Colonic mucosa (tissue), 4 donors: ENCODE results near the gene GATA5. TPM values are rescaled to one million over a fixed set of nuclear protein-coding genes. Genes with fewer than 3 reads are reported as not detected.
A peak's percentile ranks its signal among the peaks of the same experiment; 100 is the strongest.

Source experiments
- DNase-seq: peaks from one replicate; pipeline ENCODE4 v3.0.0-alpha.2; 2020
- H3K27ac ChIP-seq: fragments of 200-600 bp; one replicate; pipeline ENCODE4 v1.8.0; 2021
- H3K27me3 ChIP-seq: fragments of 200-600 bp; one replicate; pipeline ENCODE4 v1.8.0; 2021
- H3K36me3 ChIP-seq: fragments of 200-600 bp; one replicate; pipeline ENCODE4 v1.8.0; 2021
- H3K4me1 ChIP-seq: fragments of 200-600 bp; one replicate; pipeline ENCODE4 v1.8.0; 2021; ENCODE audit warnings: mild to moderate bottlenecking
- H3K4me3 ChIP-seq: fragments of 200-600 bp; one replicate; pipeline ENCODE4 v1.8.0; 2021
- H3K9ac ChIP-seq, 2 donors: one replicate each; pipeline ENCODE4 v1.7.0; 2013; ENCODE audit warnings: control low read depth in 2 of 2, low read depth in 2 of 2, low read length in 2 of 2
- H3K9me3 ChIP-seq: fragments of 200-600 bp; one replicate; pipeline ENCODE4 v1.8.0; 2021
- intact Hi-C: fragments of 100-400 bp; cut with DNase I; formaldehyde crosslinking; loops from one replicate; pipeline ENCODE4 v1.14.1; 2022
- total RNA-seq, 2 donors: library from RNA; stranded (reverse); fragmentation: NEBNext Ultra II Directional in 1 of 2; extraction: Animal tissue kit (Norgen Biotek cat#: 25700) in 1 of 2; gene quantifications; one replicate each; pipeline ENCODE4 v1.2.1, GENCODE V29; 2021
- TF ChIP-seq, protein P1 (sequence below): fragments of 200-600 bp; IDR thresholded peaks from one replicate; pipeline ENCODE4 v1.8.0; 2022; ENCODE audit warnings: antibody characterized with exemption, mild to moderate bottlenecking
- donor health status: healthy.
- donor health status: DM: no; HTN: no; CAD: no.
- donor health status: DM: no; HTN: no; CAD: no.

The GATA5 gene
- total RNA-seq, 2 donors from 2014 or later: 0.10 TPM; not detected in 1

DNA sequence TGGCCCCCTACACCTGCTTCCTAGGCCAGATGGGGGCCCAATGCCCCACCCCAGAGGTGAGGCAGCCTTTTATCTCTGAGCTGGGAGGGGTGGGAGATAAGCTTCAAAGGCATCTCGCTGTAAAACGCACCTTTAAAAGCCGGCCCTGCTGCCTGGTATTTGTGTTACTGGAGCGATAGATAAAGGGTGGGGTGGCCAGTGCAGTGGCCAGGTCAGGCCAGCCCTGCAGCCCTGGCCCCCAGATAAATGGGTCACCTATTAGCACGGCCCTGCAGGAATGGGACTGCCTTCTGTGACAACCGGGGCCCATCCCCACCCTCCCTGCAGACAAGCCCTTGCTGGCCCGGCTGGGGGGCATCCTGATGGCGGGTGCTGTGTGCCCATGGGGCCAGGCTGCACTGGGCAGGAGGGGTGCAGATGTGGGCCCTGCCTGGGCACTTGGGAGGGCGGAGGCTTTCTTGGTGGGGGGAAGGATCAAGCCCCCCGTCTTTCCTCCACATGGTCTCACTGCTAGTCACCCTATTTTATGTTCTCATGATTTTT is 45.4 kb downstream of the GATA5 start:
- H3K27me3 ChIP-seq: no peaks in the 10 kb centered on the region
- H3K9ac ChIP-seq: no peak overlapping the region
- H3K36me3 ChIP-seq: no peaks in the 10 kb centered on the region
- TF ChIP-seq, protein P1, sequence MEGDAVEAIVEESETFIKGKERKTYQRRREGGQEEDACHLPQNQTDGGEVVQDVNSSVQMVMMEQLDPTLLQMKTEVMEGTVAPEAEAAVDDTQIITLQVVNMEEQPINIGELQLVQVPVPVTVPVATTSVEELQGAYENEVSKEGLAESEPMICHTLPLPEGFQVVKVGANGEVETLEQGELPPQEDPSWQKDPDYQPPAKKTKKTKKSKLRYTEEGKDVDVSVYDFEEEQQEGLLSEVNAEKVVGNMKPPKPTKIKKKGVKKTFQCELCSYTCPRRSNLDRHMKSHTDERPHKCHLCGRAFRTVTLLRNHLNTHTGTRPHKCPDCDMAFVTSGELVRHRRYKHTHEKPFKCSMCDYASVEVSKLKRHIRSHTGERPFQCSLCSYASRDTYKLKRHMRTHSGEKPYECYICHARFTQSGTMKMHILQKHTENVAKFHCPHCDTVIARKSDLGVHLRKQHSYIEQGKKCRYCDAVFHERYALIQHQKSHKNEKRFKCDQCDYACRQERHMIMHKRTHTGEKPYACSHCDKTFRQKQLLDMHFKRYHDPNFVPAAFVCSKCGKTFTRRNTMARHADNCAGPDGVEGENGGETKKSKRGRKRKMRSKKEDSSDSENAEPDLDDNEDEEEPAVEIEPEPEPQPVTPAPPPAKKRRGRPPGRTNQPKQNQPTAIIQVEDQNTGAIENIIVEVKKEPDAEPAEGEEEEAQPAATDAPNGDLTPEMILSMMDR: no peak
- peak; percentile 52 for DNase-seq
- H3K4me3 ChIP-seq: no peak overlapping the region
- intact Hi-C loops: no loop called here
- peaks cover 13% of the 10 kb centered on the region for H3K4me1 ChIP-seq
- no peaks in the 10 kb centered on the region for H3K9me3 ChIP-seq
- H3K27ac ChIP-seq: no peak overlapping the region

DNA sequence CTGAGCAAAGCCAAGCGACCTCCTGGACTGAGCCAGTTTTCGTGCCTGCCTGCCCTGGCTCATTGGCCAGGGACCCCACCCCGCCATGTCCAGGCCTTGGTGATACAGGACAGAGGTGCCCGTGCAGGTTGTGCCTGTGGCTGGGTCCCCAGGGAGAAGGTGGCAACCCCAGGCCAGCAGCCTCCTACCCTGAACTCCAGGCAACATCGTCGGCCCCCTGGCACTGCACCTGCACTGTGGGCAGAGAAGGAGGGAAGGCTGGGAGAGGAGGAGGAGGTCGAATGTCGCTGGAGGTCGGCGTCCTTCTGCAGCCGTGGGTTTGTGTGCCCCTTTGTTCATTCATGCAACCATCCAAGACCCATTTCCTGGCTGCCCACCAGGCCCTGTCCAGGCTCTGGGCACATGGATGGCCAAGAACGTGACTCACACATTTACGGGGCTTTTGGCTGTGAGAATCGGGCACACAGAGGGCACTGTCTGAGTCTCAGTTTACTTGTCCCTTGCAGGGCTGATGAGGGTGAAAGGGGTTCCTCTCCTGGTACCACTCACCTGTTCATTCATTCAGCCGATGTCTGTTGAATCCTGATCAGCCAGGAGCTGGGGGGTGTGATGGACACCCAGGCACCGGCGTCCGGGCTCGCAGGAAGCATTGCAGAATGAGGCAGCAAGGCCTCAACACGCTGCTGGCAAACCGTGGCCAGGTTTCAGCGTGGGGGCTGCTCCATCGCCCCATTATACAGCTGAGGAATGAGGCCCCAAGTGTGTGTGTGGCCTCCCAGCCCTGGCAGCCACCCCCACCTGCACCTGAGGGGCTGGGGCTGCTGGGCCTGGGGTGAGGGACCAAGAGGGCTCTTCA is 46.1 kb downstream of the GATA5 start:
- Histone ChIP-seq H3K4me3 (no peak overlapping the region), H3K9ac (no peak overlapping the region), H3K9me3 (no peaks in the 10 kb centered on the region), H3K27ac (no peak overlapping the region), H3K4me1 (peaks cover 13% of the 10 kb centered on the region), H3K36me3 (no peaks in the 10 kb centered on the region), H3K27me3 (no peaks in the 10 kb centered on the region)
- TF ChIP-seq, protein P1: no peak
- DNase-seq: no peak
- intact Hi-C loops: no loop called here

DNA sequence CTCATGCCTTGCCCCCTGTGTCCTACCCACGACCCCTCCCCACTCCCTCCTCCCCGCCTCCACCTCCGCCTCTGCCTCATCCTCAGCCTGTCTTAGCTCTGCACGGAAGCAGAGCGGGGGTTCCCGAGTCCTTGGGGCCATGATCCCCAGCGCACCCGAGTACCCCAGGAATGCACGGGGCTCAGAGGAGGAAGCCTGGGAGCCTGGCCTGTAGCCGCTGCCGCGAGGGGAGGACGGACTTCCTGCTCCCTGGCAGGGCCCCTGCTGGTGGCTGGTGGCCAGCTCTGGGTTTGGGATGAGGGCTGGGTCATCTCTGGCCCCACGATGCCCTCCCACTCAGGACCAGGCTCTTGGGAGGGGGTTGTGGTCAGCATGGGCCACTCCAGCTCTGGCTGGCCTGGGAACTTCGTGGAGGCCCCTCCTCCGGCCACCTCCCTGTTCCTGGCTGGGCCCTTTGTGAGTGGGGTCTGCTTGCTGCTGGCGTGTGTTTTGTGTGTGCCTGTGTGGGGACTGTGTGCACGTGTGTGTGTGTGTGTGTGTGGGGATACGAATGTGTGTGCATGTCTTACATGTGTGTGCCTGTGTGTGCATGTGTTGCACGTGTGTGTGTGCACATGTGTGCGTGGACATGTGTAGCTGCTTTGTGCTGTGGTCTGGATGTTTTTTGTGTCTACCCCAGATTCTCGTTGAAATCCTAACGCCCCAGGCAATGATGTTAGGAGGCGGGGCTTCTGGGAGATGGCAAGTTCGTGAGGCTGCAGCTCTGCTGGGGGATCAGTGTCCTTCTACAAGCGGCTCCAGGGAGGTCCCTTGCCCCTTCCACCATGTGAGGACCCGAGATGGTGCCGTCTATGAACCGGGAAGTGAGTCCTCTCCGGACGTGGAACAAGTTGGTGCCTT is 47.1 kb downstream of the GATA5 start:
- peak overlapping the region in 1 of 2 donors; percentile 40 for H3K9ac ChIP-seq
- H3K27me3 ChIP-seq: no peaks in the 10 kb centered on the region
- H3K9me3 ChIP-seq: no peaks in the 10 kb centered on the region
- TF ChIP-seq, protein P1: no peak
- no peaks in the 10 kb centered on the region for H3K36me3 ChIP-seq
- peaks cover 13% of the 10 kb centered on the region for H3K4me1 ChIP-seq
- DNase-seq: no peak
- H3K27ac ChIP-seq: peak overlapping the region; percentile 64
- intact Hi-C loops: no loop called here
- no peak overlapping the region for H3K4me3 ChIP-seq

DNA sequence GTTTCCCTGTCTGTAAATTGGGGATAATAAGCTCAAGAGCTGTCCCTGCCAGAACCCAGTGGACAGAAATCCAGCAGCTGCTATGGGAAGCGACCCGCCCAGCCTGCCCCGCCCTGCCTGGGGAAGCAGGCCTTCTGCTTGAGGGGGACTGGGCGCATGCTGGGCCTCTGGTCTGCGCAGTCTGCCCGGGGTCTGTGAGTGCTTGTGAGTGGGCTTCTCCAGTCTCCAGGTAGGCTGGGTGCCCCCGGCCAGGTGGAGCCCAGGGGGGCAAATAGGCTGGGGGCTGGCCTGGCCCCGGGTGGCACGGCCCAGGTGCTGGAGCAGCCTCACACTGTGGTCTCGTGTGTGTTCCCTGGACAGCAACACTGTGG is 47.8 kb downstream of the GATA5 start:
- H3K27ac ChIP-seq: peak overlapping the region; percentile 64
- H3K4me3 ChIP-seq: no peak overlapping the region
- DNase-seq: peak; percentile 75
- H3K4me1 ChIP-seq: peaks cover 13% of the 10 kb centered on the region
- intact Hi-C loops: no loop called here
- no peaks in the 10 kb centered on the region for H3K27me3 ChIP-seq
- H3K9me3 ChIP-seq: no peaks in the 10 kb centered on the region
- H3K36me3 ChIP-seq: no peaks in the 10 kb centered on the region
- TF ChIP-seq, protein P1: no peak
- H3K9ac ChIP-seq: peak overlapping the region; percentile 8 to 40
